Stromal cell of bone marrow (primary cell): ENCODE results near the gene ARRB2.
"Not testable (repeated sequence)": the region's sequence is repeated elsewhere in the genome, so short reads cannot be mapped to it uniquely, and the experiment has no call there.

Experiments
- DNase-seq: peaks from one replicate; pipeline ENCODE4 v3.0.0-alpha.2; 2012; ENCODE audit warnings: low read depth

Gene ARRB2

GRCh38 chr17:4709794-4710692 lies at the start of gene ARRB2:
Gene ARRB2 (plus strand): TSS chr17:4710632. CDS start chr17:4710722, 90 bp downstream.
- peak; percentile 96 for DNase-seq

- DNase-seq = no peak
Measured at GRCh38 chr17:4663711-4664110, 46.7 kb upstream of the ARRB2 start.

- DNase-seq = no peak
Measured at GRCh38 chr17:4664230-4664629, 46.2 kb upstream of the ARRB2 start.

- DNase-seq = no peak
Measured at GRCh38 chr17:4665027-4665426, 45.4 kb upstream of the ARRB2 start.

- DNase-seq = no peak
Measured at GRCh38 chr17:4666296-4666695, 44.1 kb upstream of the ARRB2 start.

GRCh38 chr17:4667166-4667565 lies 43.3 kb upstream of the ARRB2 start:
- no peak for DNase-seq

GRCh38 chr17:4672055-4672630 lies 38.3 kb upstream of the ARRB2 start:
- no peak for DNase-seq

GRCh38 chr17:4672751-4673150 lies 37.7 kb upstream of the ARRB2 start:
- DNase-seq = no peak

GRCh38 chr17:4673169-4673568 lies 37.3 kb upstream of the ARRB2 start:
- DNase-seq = no peak

GRCh38 chr17:4673986-4674684 lies 36.3 kb upstream of the ARRB2 start:
- DNase-seq = no peak

GRCh38 chr17:4674685-4674998 lies 35.8 kb upstream of the ARRB2 start:
- DNase-seq = no peak

- DNase-seq = no peak
Measured at GRCh38 chr17:4675791-4676190, 34.6 kb upstream of the ARRB2 start.

- DNase-seq = no peak
Measured at GRCh38 chr17:4676791-4677190, 33.6 kb upstream of the ARRB2 start.

- peak; percentile 76 for DNase-seq
Measured at GRCh38 chr17:4678448-4679026, 31.9 kb upstream of the ARRB2 start.

GRCh38 chr17:4679658-4680057 lies 30.8 kb upstream of the ARRB2 start:
- DNase-seq = no peak

- not testable (repeated sequence) for DNase-seq
Measured at GRCh38 chr17:4683739-4684138, 26.7 kb upstream of the ARRB2 start.

- not testable (repeated sequence) for DNase-seq
Measured at GRCh38 chr17:4689872-4690271, 20.6 kb upstream of the ARRB2 start.

GRCh38 chr17:4690745-4691144 lies 19.7 kb upstream of the ARRB2 start:
- no peak for DNase-seq

- no peak for DNase-seq
Measured at GRCh38 chr17:4691686-4692085, 18.7 kb upstream of the ARRB2 start.

GRCh38 chr17:4693416-4693815 lies 17.0 kb upstream of the ARRB2 start:
- no peak for DNase-seq

GRCh38 chr17:4696437-4696805 lies 14.0 kb upstream of the ARRB2 start:
- no peak for DNase-seq

- not testable (repeated sequence) for DNase-seq
Measured at GRCh38 chr17:4699401-4700056, 10.9 kb upstream of the ARRB2 start.
